Measurements from ENCODE around the gene PRUNE2. TPM values are rescaled to one million over a fixed set of nuclear protein-coding genes. Genes with fewer than 3 reads are reported as not detected.

Gene PRUNE2
- total RNA-seq, 2 experiments from 2014 or later = 0.38 to 0.72 TPM

- DNase-seq (no peak), ATAC-seq (no peak)
- no peaks in the 10 kb centered on the region for H3K36me3 Mint-ChIP-seq (ENCODE audit: low read depth)
- no peaks in the 10 kb centered on the region for H3K9me3 Mint-ChIP-seq
- no peak overlapping the region for H3K4me3 Mint-ChIP-seq
- H3K27ac Mint-ChIP-seq = no peak overlapping the region
- intact Hi-C loops (cut with micrococcal nuclease) = no loop called here
- CTCF ChIA-PET = interaction anchor here (0.6 to 1.2 kb wide), 2 partner anchors 81 to 239 kb away, joined by 3 to 4 read pairs; no protein-coding TSS in a partner anchor
- no peak for TF ChIP-seq CTCF (IDR thresholded peaks at IDR 0.05)
- POLR2A ChIA-PET = no interaction called here
- H3K27me3 Mint-ChIP-seq = peaks cover 25% of the 10 kb centered on the region
- H3K4me1 Mint-ChIP-seq (ENCODE audit: low read depth) = peaks cover 5% of the 10 kb centered on the region
Observed at GRCh38 chr9:76911971-76912370, 6.1 kb upstream of the PRUNE2 start.

- ChIA-PET POLR2A (no interaction called here), CTCF (no interaction called here)
- Mint-ChIP-seq H3K4me1 (ENCODE audit: low read depth) (peaks cover 5% of the 10 kb centered on the region), H3K36me3 (ENCODE audit: low read depth) (no peaks in the 10 kb centered on the region), H3K27me3 (peaks cover 31% of the 10 kb centered on the region), H3K27ac (no peak overlapping the region), H3K9me3 (no peaks in the 10 kb centered on the region), H3K4me3 (no peak overlapping the region)
- no peak for TF ChIP-seq CTCF (IDR thresholded peaks at IDR 0.05)
- intact Hi-C loops (cut with micrococcal nuclease) = no loop called here
- no peak for ATAC-seq
- DNase-seq = no peak
Observed at GRCh38 chr9:76910861-76911260, 4.9 kb upstream of the PRUNE2 start.

- POLR2A ChIA-PET = no interaction called here
- DNase-seq (no peak), ATAC-seq (no peak)
- Mint-ChIP-seq H3K9me3 (no peaks in the 10 kb centered on the region), H3K4me1 (ENCODE audit: low read depth) (no peaks in the 10 kb centered on the region), H3K27me3 (peaks cover 48% of the 10 kb centered on the region), H3K4me3 (no peak overlapping the region), H3K36me3 (ENCODE audit: low read depth) (no peaks in the 10 kb centered on the region), H3K27ac (no peak overlapping the region)
- CTCF ChIA-PET = no interaction called here
- no peak for TF ChIP-seq CTCF (IDR thresholded peaks at IDR 0.05)
- intact Hi-C loops (cut with micrococcal nuclease) = no loop called here
Observed at GRCh38 chr9:76906647-76906975, 697 bp upstream of the PRUNE2 start.

DNA sequence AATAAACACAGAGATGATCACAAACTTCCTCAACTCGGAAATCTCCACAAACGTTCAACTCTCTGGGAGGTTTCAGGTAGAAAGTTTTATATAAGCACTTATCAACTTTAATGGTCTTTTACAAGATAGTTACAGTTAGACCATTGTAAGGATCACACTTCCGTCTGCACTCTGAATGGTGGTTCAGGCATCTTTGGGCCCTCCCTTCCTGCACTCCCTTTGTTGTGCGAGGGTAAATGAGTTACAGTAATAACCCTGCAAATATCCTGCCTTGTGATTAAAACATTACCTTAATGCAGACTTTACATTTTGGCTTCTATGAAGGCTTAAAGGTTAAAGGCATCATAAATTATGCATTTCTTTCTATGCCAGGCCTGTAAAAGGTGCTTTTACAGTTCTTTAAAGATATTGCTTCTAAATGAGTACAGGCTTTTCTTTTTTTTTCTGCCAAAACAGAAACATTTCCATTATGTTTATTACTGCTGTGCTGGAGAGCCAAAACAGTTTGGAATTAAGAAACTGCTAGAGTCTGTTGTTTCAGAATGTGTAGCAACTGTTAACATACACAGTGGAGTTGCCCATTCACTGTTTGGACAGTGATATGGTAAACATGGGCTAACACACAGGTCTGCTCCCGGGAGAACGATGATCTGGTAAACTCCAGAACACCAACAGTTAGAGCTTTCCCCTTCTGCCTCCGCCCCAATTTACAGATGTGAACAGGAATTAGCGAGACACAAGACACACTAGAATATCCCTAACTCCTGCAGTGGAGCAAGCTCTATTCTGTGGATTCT is 1.1 kb downstream of the PRUNE2 start:
- CTCF ChIA-PET = no interaction called here
- intact Hi-C loops (cut with micrococcal nuclease) = no loop called here

More for the DNA sequence above, 1.1 kb downstream of the PRUNE2 start:
- no peak overlapping the region for H3K27ac Mint-ChIP-seq
- H3K4me1 Mint-ChIP-seq (ENCODE audit: low read depth) = no peaks in the 10 kb centered on the region
- ATAC-seq (no peak), DNase-seq (no peak)
- TF ChIP-seq CTCF (IDR thresholded peaks at IDR 0.05) = no peak
- peaks cover 50% of the 10 kb centered on the region for H3K27me3 Mint-ChIP-seq
- no peaks in the 10 kb centered on the region for H3K36me3 Mint-ChIP-seq (ENCODE audit: low read depth)
- H3K4me3 Mint-ChIP-seq = no peak overlapping the region
- POLR2A ChIA-PET = no interaction called here
- no peaks in the 10 kb centered on the region for H3K9me3 Mint-ChIP-seq

Data from activated CD8-positive, alpha-beta T cell treated with anti-CD3 and anti-CD28 coated beads for 36 hours (primary cell).